ENCODE data around the gene MED15.

Gene MED15

DNA sequence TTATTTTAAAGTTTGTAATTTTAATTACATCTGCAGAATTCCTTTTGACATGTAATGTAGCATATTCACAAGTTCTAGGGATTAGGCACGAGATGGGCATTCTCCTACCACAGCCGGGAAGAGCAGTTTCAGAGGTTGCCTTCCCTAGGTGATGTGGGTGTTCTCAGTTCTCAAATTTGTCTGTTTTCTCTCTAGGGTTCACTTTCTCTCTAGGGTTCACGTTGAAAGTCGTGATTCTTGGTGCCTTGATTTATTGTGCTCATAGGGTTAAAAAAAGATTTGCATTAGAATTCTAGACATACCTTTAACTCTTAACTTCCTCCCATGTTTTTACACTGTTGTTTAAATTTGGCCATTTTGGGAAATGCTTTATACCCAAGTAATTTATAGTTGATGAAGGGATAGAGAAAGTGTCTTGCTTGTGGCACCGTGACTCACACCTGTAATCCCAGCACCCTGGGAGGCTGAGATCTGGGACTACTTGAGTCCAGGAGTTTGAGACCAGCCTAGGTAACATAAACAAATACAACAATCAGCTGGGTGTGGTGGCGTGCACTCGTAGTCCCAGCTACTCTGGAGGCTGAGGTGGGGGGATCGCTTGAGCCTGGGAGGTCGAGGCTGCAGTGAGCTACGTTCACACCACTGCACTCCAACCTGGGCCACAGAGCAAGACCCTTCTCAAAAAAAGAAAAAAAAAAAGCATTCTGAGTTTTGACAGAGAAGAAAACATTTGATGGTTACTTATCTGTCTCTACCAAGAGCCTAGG, 3.6 kb downstream of the MED15 start:
- DNase-seq: no peak

DNA sequence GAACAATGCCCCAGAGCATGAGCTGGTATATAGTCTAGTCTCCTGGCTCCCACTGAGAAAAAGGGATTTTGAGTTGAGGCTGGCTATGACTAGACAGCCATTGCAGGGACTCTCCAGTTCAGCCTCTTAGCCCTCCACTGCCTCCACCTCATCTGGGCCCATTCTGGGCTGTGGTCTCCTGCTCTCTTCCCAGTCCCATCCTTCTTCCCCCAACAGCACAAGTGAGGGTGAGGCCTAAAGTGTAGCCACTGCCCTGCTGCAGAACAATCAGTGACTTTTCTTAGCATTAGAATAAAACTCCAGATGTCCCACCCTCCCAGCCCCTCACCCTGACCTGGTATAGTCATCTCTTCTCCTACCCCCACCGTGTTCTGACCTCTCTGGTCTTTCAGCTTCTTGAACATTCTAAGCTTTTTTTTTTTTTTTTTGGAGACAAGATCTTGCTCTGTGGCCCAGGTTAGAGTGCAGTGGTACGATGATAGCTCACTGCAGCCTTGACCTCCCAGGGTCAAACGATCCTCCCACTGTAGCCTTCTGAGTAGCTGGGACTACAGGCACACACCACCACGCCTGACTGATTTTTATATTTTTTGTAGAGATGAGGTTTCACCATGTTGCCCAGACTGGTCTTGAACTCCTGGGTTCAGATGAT, 4.3 kb downstream of the MED15 start:
- no peak for DNase-seq

DNA sequence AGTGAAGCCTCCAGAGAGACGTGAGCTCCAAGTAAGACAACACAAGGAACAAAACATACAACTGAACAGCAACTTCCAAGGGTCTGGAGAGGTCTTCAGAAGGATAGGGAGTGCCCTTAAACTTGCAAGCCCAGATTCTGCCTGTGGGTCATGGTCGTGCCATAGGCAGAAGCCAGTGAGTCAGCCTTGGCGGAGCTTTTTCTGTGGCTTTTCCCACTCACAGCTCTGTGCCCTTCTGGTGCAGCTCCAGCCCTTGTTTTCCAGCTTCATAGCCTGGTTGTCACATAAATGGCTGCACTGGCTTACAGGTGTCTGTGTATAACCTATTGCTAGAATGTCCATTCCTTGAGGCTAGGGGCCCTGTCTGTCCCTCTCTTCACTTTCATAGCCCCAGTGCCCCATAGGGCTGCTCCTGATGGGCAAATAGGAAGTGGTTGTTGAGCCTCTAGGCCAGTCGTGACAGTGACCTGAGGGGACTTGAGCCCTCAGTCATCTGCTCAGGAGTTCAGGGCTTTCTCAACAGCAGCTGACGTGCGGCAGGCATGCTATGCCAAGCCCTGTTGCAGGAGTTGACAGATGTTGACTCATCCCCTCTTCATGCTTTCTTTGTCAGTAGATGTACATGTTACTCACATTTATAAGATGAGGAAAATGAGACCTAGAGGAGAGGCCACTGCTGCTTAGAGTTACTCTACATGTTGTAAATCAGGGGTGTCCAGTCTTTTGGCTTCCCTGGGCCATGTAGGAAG, 7.4 kb downstream of the MED15 start:
- DNase-seq: no peak

DNA sequence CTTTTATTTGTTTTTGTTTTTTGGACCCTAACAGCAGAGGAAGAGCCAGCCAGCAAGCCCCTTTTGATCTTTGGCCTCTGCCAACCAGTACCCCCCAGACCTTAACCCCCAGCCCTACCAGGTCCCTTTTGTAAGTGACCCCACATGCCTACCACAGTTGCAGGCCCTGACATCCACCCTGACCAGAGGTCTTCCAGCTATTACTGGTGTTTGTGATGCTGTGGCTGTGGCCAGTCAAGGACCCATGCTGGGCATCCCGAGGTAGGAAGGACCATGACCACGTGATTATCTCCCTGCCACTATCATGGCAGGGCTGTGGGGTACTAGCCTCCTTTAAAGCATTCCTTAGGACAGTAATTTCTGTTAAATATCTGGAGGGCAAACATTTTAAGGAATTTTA, 9.0 kb downstream of the MED15 start:
- no peak for DNase-seq

DNA sequence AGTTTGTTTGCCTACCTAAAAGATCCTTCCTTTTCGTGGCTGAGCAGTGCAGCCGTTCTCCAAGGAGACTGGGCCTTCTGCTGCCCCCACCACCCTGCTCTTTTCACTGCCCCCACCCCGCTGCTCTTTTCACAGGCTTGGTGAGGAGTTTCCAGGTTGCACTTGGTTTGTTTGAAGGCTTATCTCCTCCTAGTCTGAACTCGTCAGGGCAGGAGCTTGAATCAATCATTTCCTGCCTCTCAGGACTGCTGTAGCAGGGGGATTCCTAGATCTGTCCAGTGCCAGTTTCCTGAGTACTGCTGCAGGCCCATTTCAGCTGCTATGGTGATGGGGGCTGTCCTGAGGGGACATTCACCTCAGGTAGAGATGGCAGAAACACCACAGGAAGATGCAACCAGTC, 10.0 kb downstream of the MED15 start:
- DNase-seq: no peak

DNA sequence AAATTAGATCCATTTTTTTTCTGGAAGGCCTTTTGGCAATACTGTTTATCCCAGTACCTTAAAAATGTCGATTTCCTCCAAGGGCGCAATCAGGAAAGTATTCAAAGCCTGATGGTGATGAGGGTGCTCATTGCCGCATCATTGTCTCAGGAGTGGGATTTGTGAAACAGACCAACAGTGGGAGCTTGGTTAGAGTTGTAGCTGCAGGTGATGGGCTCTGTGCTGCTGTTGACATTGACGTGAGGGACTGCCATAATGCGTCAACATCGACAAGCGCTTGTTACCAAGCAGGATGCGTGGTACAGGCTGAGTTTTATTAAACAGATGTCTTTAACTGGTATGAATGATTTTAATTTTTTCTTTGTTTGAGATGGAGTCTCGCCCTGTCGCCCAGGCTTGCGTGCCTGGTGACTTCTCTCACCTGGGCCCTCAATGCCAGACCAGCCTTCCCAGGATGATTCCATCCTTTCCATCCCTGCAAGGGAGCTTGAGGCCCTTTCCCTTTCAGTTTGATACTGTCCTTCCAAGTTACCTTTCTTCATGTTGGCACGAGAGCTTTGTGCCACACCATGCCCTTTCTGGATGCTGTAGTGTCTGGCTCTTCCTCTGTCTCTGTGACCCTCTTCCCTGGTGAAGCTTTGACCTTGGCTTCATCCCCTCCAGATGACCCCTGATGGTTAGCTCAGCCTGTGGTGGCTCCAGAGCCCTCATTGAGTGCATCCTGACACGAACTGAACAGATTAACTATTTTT, 10.6 kb downstream of the MED15 start:
- DNase-seq: no peak

DNA sequence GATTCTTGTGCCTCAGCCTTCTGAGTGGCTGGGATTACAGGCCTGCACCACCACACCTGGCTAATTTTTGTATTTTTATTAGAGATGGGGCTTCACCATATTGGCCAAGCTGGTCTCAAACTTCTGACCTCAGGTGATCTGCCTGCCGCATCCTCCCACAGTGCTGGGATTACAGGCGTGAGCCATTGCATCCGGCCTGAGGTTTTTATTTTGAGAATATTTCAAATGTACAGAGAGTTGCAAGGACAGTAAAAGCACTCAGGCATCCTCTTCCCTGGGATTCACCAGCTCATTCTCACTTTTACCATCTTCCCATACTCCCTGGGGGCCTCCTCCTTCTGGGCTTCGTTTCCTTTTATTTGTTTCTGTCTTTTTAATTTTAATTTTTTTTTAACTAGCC, 12.1 kb downstream of the MED15 start:
- DNase-seq: no peak

DNA sequence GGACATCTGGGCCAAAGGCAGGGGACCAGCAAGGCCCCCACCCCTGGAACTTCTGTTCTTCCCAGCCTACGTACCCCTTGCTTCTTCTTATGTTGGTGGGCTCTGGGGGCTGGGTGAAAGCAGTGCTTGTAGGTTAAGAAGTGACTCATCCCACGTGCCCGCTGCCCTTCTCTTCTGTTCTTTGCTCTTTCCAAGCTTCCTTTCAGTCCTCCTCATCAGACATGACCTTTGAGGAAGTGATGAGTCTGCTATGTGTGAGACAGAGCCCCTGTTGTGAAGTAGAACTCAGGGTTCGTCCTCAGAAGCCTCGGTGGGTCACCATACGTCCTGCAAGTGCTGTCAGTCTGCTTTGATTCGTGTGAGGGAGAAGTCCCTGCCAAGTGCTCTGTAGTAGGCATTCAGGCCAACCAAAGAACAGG, 12.7 kb downstream of the MED15 start:
- no peak for DNase-seq

DNA sequence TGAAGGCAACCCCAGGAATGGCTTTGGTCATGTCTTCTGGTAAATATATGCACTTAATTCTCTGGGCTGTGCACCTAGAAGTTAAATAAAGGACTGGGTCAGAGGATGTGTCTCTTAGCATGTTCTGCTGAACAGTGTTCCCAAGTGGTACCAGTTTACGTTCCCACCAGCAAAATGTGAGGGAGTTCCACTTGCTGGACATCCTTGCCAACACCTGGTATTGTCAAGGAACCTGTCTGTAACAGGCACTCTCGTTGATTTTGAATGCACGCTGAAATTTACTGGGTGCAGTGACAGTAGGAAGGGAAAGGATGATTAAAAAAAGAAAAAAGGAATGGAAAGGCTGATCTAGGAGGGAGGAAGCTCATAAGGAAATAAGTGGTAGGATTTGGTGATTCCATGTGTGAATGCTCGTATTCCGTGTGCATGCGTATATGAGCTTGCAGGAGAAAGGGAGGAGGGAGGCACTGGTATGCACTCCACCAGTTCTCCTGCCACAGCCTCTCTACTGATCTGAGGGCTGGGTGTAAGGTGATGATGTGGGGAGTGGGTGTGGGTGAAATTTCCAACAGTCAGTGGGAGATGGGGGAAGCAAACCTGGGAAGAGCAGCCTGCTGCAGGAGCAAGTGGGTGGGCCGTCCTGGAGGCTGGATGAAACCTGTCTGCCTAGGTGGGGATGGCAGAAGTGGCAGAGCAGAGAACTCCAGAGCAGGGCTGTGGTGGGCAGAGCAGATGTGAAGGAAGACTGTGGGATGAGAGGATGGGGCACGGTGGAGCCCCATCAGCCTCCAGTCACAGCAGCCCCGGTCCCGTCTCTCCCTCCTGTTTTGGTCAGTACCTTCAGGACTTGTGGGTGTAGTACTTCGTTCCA, 15.0 kb downstream of the MED15 start:
- no peak for DNase-seq

DNA sequence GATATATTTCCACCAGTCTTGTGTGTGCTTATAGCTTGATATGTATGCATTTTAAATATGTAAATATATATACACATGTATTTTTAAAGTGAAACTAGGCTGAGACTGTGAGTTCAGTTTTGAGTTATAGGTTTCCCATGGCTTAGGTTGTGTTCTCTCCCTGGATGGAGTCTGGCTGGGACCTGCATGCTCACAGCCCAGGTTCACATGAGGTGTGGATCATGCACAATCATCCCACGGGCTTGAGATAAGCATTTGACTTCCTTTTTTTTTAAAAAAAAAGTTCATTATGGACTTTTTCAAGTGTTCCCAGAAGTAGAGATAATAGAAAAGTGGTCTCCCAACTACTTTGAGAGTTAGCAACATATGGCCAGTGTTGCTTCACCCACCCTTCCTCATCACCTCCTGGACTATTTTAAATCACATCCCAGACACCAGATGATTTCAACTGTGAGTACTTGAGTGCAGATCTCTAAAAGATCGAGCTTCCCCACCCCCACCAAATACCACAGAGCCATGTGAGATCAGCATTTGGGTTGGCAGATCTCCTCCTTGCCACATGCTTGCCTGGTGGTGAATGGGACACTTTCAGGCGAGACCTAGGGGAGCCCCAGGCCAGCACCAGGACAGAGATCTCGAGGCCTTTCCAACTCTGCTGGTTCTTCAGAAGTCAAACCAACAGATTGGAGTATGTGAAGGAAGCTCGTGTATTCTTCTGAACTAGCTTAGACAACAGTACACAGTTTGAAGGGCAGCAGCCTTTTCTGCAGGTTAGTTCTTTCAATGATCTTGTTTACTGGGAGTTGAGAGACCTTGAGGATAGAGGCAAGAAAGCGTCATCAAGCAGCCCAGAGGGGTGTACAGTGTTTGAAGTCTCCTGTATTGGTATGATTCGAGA, 15.9 kb downstream of the MED15 start:
- DNase-seq: no peak

DNA sequence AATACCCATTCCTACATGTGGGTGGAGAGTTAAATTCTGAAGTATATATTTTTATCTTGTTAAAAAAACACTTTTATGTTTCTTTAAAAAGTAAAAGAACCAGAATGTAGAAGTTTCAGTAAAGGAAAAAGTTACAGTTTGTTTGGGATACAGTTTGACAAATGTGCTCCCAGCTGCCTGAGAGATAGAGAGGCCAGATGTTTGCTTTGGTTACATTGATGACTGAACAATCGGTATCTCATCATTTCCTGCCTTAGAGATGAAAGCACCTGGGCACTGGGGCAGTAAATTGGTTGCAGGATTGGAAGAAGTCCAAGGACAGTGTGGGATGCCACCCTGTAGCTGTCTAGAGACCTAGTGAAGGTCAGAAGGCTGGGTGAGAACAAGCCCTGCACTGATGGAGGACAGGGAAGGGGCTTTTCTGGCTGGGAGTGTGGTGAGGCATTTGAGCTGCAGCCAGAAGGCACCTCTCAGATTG, 16.6 kb downstream of the MED15 start:
- no peak for DNase-seq

DNA sequence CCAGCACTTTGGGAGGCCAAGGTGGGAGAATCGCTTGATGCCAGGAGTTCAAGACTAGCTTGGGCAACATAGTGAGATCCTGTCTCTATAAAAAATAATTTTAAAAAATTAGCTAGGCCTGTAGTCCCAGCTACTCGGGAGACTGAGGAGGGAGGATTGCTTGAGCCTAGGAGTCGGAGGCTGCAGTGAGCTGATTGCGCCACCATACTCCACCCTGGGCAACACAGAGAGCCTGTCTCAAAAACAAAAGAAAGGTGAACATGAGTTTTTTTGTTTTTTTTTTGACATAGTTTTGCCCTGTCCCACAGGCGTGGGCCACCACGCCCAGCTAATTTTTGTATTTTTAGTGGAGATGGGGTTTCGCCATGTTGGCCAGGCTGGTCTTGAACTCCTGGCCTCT, 17.6 kb downstream of the MED15 start:
- DNase-seq: no peak

DNA sequence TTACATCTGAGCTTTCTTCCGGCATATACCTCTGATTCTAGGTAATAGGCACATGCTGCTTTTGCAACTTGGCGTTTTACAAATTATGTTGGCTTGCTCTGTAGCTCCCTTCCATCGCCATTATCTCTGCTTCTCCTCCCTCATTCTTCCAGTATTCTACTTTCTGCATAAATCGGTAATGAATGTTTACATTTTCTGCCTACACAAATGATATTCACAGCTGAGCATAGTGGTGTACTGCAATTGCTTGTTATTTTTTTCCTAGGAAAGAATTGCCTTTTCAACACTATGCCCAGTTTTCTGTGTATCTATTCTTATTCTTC, 18.9 kb downstream of the MED15 start:
- DNase-seq: no peak

DNA sequence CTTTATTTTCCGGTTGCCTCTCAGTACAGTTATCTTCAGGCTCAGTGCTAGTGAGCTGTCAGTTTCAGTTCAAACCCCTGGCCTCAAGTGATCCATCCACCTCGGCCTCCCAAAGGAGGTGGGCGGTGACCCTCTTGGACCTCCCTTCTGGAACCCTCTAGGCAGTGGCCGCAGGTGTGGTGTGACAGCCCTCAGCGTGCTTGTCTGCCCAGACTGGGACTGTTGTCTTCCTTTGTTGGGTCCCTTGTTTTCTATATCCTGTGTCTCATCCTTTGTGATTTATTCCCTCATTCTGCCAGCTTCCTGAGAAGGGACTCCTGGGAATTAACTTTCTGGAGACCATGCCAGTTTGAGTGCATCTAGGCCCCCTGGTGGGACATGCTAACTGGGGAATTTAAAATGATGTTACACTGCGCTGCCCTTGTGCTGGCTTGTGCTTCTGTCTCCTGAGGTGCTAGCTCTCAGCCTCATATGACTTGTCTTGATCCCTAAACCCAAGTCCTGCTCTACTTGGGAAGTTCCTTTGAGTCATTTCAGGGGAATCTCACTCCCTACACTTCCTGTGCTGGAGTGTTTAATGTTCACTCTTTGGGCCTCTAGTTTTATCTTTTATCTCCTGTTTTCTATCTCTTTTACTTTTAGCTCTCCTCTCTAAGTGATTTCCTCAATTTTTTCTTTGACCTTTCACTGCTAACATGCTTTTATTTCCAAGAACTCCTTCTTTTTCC, 19.4 kb downstream of the MED15 start:
- DNase-seq: no peak

DNA sequence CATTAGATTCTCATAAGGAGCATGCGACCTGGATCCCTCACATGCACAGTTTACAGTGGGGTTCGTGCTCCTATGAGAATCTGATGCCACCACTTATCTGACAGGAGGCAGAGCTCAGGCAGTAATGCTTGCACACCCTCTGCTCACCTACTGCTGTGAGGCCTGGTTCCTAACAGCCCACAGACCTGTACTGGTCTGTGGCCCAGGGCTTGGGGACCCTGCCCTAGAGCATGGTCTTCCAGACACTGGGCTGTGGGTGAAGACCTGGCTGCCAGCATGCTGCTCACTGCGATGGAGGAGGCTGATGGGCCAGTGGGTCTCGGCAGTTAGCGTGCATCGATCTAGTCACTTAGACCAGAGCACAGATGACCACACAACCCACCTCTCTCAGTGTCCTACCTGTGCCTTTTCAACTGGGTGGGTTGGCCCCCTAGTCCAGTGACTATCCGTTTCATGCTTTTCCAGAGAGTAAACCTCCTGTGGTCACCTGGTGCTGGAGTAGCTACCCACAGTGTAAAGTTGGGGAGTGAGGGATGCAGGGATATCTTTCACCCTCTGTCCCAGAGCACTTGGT, 21.1 kb downstream of the MED15 start:
- DNase-seq: no peak

DNA sequence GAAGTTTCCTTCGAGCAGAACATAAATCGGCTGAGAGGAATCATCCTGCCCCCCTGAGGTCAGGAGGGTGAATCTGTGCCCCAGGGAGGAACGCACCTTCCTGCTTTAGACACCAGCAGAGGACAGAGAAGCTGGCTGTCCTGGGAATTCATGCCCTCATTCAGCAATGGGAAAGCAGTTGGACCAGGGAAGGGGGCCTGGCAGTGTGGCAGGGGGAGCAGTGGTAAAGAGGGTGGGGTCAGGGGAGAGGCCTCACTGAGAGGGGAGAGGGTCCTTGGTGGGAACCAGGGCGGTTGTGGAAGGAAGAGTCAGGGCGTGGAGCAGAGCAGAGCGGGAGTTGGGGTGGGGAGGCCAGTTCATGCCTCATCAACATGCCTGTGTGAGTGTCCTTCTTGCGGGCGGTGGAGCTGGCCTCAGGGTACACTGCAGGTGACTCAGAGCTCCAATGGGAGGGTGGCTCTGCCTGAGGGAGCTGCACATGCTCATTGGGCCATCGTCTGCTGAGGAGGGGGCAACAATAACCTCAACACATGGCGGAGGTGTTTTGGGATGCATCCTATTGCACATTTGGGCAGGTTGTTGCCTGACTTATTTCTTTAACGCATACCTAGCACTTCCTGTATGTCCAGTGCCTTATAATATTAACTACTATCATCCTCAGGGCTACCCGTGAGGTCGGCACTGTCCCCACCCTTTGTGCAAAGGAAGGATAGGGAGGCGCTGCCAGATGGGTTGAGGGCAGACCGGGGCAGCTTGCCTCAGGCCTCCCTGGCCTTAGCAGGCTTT, 23.2 kb downstream of the MED15 start:
- no peak for DNase-seq

DNA sequence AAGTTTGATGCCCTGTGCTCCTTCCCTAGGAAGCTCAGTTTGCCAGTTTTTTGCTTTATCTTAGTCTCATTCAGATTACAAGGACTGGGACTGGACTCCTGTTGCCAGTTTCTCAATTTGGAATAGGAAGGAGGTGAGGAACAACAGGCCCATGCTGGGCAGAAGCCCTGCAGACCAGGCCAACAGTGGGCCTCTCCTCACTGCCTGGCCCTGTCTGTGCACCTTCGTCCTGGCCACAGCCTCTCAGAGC, 23.7 kb downstream of the MED15 start:
- no peak for DNase-seq

DNA sequence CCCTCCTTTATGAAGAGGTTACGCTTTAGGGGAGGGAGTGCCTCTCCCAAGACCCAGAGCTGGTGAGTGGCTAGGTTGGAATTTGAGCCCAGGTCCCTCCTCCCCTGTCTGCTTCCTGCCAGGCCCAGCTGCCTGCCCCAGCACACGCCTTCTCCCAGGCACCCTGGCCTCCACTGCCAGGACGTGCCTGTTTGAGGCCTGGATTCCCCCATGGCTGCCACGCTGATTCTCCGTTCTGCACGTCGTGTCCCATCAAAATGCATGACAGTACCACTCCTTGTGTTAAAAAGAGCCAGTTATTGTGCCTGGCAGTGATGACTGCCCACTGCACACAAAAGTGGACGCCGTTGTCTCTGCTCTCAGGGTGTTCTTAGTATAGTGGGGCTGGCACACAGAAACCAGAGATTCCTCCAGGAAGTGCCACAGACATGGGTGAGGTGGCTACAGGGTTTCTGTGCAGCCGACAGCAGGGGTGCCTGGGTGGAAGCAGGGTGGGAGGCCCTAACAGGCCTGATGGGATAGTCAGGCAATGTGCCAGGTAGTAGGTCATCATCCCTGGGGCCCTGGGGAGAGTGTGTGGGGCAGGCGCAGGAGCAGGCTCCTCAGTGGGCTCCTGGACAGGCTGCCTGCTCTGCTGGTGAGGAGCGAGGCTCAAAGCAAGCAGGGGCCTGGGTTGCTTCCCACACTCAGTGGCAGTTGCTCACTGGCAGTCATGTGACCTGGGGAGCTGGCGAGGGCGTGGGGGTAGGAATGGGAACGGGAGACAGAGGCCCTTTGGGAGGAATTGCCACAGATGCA, 24.2 kb downstream of the MED15 start:
- DNase-seq: no peak

Measured in NCI-H446 treated with DMSO at 0.1 percent for 48 hours (cell line).